GM20000 (cell line): ENCODE measurements around the gene AP5S1.
"Not testable (repeated sequence)": the region's sequence is repeated elsewhere in the genome, so short reads cannot be mapped to it uniquely, and the experiment has no call there.

Experiments used
- DNase-seq: peaks from one replicate; pipeline ENCODE4 v3.0.0; 2012; ENCODE audit warnings: low spot score
- CTCF ChIP-seq: IDR thresholded peaks from 2 replicates; pipeline ENCODE4 v1.5.1; 2012; ENCODE audit warnings: mild to moderate bottlenecking, control low read depth; ENCODE audit errors: extremely low read depth, missing control alignments

The AP5S1 gene

DNA sequence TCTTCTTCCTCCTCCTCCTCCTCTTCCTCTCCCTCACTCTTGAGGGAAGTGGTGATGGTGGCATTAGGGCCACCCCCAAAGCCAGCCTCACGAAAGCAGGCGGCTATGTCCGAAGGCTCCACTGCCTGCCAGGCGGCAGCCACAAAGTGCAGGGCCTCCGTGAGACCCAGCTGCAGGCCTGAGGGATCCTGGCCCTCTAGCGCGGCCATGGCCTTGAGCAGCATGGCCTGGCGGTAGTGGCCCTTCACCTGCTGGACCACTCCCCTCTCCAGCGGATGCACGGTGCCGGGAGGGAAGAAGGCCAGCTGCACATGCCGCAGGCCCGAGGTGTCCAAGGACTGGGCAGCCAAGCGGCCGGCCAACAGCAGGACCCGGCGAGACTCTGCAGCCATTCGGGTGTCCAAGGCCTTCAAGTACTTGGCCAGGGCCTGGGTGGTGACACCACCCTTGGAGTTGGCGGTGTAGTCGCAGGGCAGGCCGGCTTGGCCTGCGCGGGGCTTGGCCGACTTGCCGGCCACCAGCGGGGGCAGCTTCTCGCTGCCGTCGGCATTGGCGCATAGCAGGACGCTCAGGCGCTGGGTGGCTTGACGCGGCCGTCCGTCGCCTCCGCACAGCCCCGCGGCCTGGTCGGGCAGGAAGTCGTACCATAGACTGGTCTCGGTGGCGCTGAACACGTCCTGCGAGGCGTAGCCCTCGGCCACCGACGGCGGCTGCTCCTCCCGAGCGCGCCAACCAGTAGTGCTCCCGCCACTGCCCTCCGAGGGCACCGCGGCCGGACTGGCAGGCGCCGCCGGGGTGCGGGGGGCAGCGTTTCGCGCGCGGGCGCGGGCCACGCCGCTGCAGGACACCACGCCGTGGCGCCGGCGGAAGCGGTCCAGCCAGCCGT is 34.9 kb upstream of the AP5S1 start:
- no peak for TF ChIP-seq CTCF
- no peak for DNase-seq

GRCh38 chr20:3786126-3786484 is 34.2 kb upstream of the AP5S1 start:
- peak; percentile 73 for DNase-seq

DNA sequence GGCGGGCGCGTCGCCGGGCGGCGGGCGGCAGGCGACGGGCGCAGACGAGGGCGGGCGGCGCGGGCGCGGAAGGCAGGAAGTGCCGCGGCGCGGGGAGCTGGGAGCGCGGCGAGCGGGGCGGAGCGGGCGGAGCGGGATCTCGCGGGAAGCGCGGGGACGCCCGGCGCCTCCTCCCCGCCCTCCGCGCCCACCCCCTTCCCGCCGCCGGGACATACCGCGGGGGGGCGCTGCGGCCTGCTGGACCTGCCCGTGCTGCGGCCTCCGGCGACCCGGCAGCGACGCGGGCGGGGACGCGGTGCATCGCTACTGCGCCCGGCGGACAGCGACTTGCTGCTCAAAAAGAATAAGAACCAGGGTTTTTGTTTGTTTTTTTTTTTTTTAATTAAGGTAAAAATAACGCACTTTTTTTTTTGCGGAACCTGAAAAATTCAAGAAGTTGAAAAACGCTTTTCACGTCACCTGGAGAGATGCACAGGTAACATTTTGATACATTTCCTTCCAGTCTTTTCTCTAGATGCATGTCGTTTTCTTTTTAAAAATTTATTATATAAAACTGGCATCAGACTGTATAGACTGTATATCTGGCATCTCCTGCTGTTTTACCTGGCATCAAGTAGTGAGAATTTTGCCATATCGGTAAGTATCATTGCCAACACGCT is 33.6 kb upstream of the AP5S1 start, which contains the start of gene CENPB:
Gene CENPB (minus strand): TSS at position 76 of the 659 bp plus-strand sequence. CDS start 257 bp downstream, outside the sequence.
- TF ChIP-seq CTCF: peak; percentile 86

More at GRCh38 chr20:3786126-3786484, 34.2 kb upstream of the AP5S1 start:
- TF ChIP-seq CTCF: no peak

DNA sequence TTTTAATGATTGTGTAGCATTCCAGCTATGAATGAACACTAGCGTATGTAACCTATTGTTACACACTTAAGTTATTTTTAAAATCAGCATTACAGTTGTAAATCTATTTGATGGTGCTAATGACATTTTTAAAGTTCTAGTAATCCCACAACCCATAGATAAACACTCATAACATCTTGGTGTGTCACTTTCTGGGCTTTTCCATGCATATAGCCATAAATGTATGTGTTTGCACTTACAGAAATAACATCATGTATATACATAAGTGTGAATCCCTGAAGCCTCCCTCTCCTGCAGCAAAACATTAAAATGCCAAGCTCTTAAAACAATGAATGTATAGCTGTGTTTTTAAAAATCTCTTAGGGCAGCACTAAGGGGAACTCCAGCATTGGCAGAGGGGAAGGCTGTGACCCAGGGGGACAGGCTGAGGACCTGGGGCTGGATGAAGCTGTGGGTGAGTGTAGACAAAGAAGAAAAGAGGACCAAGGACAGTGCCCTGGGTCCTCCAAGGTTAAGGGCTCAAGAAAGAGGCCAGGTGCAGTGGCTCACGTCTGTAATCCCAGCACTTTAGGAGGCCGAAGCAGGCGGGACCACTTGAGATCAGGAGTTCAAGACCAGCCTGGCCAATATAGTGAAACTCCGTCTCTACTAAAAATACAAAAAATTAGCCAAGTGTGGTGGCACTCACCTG is 32.9 kb upstream of the AP5S1 start:
- DNase-seq: no peak
- TF ChIP-seq CTCF: no peak

More for the DNA sequence above, 33.6 kb upstream of the AP5S1 start, which contains the start of gene CENPB:
- peak; percentile 99 for DNase-seq

DNA sequence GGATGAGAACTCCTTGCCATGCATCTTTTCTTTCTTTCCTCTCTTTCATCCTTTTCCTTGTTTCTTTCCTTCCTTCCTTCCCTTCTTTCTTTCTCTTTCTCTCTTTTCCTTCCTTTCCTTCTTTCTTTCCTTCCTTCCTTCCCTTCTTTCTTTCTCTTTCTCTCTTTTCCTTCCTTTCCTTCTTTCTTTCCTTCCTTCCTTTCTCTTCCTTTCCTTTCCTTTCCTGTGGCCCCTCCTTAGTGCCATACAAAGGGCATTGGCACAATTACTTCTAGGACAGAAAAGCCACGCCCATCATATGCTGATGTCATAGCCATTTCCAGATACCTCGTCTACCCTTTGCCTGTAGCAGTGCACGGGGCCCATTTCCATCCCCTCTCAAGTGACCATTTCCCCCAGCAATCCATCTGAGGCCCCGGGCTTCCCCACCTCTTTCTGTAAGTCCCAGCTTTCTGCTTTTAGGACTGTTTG is 31.6 kb upstream of the AP5S1 start:
- no peak for TF ChIP-seq CTCF
- no peak for DNase-seq

GRCh38 chr20:3789201-3789600 is 31.1 kb upstream of the AP5S1 start:
- DNase-seq: not testable (repeated sequence)

- DNase-seq: not testable (repeated sequence)
Observed at GRCh38 chr20:3794168-3794567, 26.2 kb upstream of the AP5S1 start.
